Measurements from ENCODE around the gene GPR12. TPM values are rescaled to one million over a fixed set of nuclear protein-coding genes. Genes with fewer than 3 reads are reported as not detected.
A peak's percentile ranks its signal among the peaks of the same experiment; 100 is the strongest.

GPR12 gene
- not detected in 2 replicates for total RNA-seq

GRCh38 chr13:26759907-26760831, at the start of gene GPR12:
TSS of gene GPR12 (minus strand) at chr13:26760786. CDS start at chr13:26759827, 959 bp downstream.
- H3K27ac ChIP-seq (ENCODE audit: low read depth, low read length), result no peak within 1 kb of the TSS
- peaks cover 65% of the 10 kb centered on the region for H3K27me3 ChIP-seq (ENCODE audit: insufficient read depth, low read length)
- no peak for TF ChIP-seq CTCF (IDR thresholded peaks at IDR 0.05; ENCODE audit: extremely low read depth, low read depth, low read length)
- H2AFZ ChIP-seq (ENCODE audit: low read length), result no peak within 1 kb of the TSS
- peak within 1 kb of the TSS; percentile 10 for H3K4me3 ChIP-seq (ENCODE audit: insufficient read depth, low read length)
- H3K36me3 ChIP-seq (ENCODE audit: insufficient read depth, low read length), result no peaks in the 10 kb centered on the region
- no peaks in the 10 kb centered on the region for H3K4me1 ChIP-seq (ENCODE audit: insufficient read depth, low read length)
- no peaks in the 10 kb centered on the region for H4K20me1 ChIP-seq (ENCODE audit: insufficient read depth, low read length)
- H3K79me2 ChIP-seq (ENCODE audit: insufficient read depth, low read length), result no peaks in the 10 kb centered on the region
- DNase-seq (ENCODE audit: insufficient read length, low spot score, missing footprints), result peak; percentile 87
- H3K9me3 ChIP-seq (ENCODE audit: low read depth, low read length), result no peaks in the 10 kb centered on the region
- peak within 1 kb of the TSS; percentile 30 for H3K4me2 ChIP-seq (ENCODE audit: insufficient read depth, low read length)

GRCh38 chr13:26810095-26810494, 49.5 kb upstream of the GPR12 start:
- no peak overlapping the region for H3K4me3 ChIP-seq (ENCODE audit: insufficient read depth, low read length)
- no peaks in the 10 kb centered on the region for H4K20me1 ChIP-seq (ENCODE audit: insufficient read depth, low read length)
- H3K27ac ChIP-seq (ENCODE audit: low read depth, low read length), result no peak overlapping the region
- DNase-seq (ENCODE audit: insufficient read length, low spot score, missing footprints), result no peak
- H3K4me1 ChIP-seq (ENCODE audit: insufficient read depth, low read length), result no peaks in the 10 kb centered on the region
- no peaks in the 10 kb centered on the region for H3K79me2 ChIP-seq (ENCODE audit: insufficient read depth, low read length)
- no peak overlapping the region for H2AFZ ChIP-seq (ENCODE audit: low read length)
- no peak overlapping the region for H3K4me2 ChIP-seq (ENCODE audit: insufficient read depth, low read length)
- no peaks in the 10 kb centered on the region for H3K9me3 ChIP-seq (ENCODE audit: low read depth, low read length)
- H3K27me3 ChIP-seq (ENCODE audit: insufficient read depth, low read length), result no peaks in the 10 kb centered on the region
- H3K36me3 ChIP-seq (ENCODE audit: insufficient read depth, low read length), result no peaks in the 10 kb centered on the region
- no peak for TF ChIP-seq CTCF (IDR thresholded peaks at IDR 0.05; ENCODE audit: extremely low read depth, low read depth, low read length)

- no peak overlapping the region for H3K4me3 ChIP-seq (ENCODE audit: insufficient read depth, low read length)
- H3K4me2 ChIP-seq (ENCODE audit: insufficient read depth, low read length), result no peak overlapping the region
- no peaks in the 10 kb centered on the region for H3K27me3 ChIP-seq (ENCODE audit: insufficient read depth, low read length)
- no peaks in the 10 kb centered on the region for H3K79me2 ChIP-seq (ENCODE audit: insufficient read depth, low read length)
- no peaks in the 10 kb centered on the region for H4K20me1 ChIP-seq (ENCODE audit: insufficient read depth, low read length)
- no peaks in the 10 kb centered on the region for H3K9me3 ChIP-seq (ENCODE audit: low read depth, low read length)
- no peaks in the 10 kb centered on the region for H3K36me3 ChIP-seq (ENCODE audit: insufficient read depth, low read length)
- no peak overlapping the region for H2AFZ ChIP-seq (ENCODE audit: low read length)
- H3K4me1 ChIP-seq (ENCODE audit: insufficient read depth, low read length), result no peaks in the 10 kb centered on the region
- DNase-seq (ENCODE audit: insufficient read length, low spot score, missing footprints), result no peak
- TF ChIP-seq CTCF (IDR thresholded peaks at IDR 0.05; ENCODE audit: extremely low read depth, low read depth, low read length), result no peak
- H3K27ac ChIP-seq (ENCODE audit: low read depth, low read length), result no peak overlapping the region
Observed at GRCh38 chr13:26806891-26807290, 46.3 kb upstream of the GPR12 start.

- Histone ChIP-seq H3K27me3 (ENCODE audit: insufficient read depth, low read length) (peaks cover 3% of the 10 kb centered on the region), H4K20me1 (ENCODE audit: insufficient read depth, low read length) (no peaks in the 10 kb centered on the region), H3K27ac (ENCODE audit: low read depth, low read length) (no peak overlapping the region), H3K4me3 (ENCODE audit: insufficient read depth, low read length) (no peak overlapping the region), H3K36me3 (ENCODE audit: insufficient read depth, low read length) (no peaks in the 10 kb centered on the region), H3K79me2 (ENCODE audit: insufficient read depth, low read length) (no peaks in the 10 kb centered on the region), H3K4me2 (ENCODE audit: insufficient read depth, low read length) (no peak overlapping the region), H3K9me3 (ENCODE audit: low read depth, low read length) (no peaks in the 10 kb centered on the region), H3K4me1 (ENCODE audit: insufficient read depth, low read length) (no peaks in the 10 kb centered on the region), H2AFZ (ENCODE audit: low read length) (no peak overlapping the region)
- TF ChIP-seq CTCF (IDR thresholded peaks at IDR 0.05; ENCODE audit: extremely low read depth, low read depth, low read length), result no peak
- no peak for DNase-seq (ENCODE audit: insufficient read length, low spot score, missing footprints)
Observed at GRCh38 chr13:26787961-26788360, 27.4 kb upstream of the GPR12 start.

Measured in osteoblast (primary cell).